Subcutaneous adipose tissue (tissue), 4 donors: Measurements from ENCODE around the gene SYNCRIP. TPM values are rescaled to one million over a fixed set of nuclear protein-coding genes. Genes with fewer than 3 reads are reported as not detected.

Source experiments
- total RNA-seq, 4 donors: library from RNA; depleted of rRNA; stranded (reverse); fragments of >200 nt; gene quantifications; one replicate each; pipeline ENCODE4 v1.1.0, GENCODE V29; 2016
- TF ChIP-seq, protein P1 (sequence below): fragments of 450-650 bp; IDR thresholded peaks from one replicate; pipeline ENCODE4 v1.5.1; 2016; ENCODE audit warnings: low read depth, mild to moderate bottlenecking, control low read depth, antibody characterized with exemption, moderate library complexity

SYNCRIP gene
- total RNA-seq, 4 donors from 2014 or later = 54.6 to 84.3 (median 57.6) TPM

GRCh38 chr6:85660181-85660611, 17.5 kb upstream of the SYNCRIP start:
- TF ChIP-seq, protein P1, sequence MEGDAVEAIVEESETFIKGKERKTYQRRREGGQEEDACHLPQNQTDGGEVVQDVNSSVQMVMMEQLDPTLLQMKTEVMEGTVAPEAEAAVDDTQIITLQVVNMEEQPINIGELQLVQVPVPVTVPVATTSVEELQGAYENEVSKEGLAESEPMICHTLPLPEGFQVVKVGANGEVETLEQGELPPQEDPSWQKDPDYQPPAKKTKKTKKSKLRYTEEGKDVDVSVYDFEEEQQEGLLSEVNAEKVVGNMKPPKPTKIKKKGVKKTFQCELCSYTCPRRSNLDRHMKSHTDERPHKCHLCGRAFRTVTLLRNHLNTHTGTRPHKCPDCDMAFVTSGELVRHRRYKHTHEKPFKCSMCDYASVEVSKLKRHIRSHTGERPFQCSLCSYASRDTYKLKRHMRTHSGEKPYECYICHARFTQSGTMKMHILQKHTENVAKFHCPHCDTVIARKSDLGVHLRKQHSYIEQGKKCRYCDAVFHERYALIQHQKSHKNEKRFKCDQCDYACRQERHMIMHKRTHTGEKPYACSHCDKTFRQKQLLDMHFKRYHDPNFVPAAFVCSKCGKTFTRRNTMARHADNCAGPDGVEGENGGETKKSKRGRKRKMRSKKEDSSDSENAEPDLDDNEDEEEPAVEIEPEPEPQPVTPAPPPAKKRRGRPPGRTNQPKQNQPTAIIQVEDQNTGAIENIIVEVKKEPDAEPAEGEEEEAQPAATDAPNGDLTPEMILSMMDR = no peak

GRCh38 chr6:85650606-85651005, 7.9 kb upstream of the SYNCRIP start:
- TF ChIP-seq, protein P1 = no peak

GRCh38 chr6:85644279-85644762, 1.6 kb upstream of the SYNCRIP start:
- TF ChIP-seq, protein P1 = no peak

DNA sequence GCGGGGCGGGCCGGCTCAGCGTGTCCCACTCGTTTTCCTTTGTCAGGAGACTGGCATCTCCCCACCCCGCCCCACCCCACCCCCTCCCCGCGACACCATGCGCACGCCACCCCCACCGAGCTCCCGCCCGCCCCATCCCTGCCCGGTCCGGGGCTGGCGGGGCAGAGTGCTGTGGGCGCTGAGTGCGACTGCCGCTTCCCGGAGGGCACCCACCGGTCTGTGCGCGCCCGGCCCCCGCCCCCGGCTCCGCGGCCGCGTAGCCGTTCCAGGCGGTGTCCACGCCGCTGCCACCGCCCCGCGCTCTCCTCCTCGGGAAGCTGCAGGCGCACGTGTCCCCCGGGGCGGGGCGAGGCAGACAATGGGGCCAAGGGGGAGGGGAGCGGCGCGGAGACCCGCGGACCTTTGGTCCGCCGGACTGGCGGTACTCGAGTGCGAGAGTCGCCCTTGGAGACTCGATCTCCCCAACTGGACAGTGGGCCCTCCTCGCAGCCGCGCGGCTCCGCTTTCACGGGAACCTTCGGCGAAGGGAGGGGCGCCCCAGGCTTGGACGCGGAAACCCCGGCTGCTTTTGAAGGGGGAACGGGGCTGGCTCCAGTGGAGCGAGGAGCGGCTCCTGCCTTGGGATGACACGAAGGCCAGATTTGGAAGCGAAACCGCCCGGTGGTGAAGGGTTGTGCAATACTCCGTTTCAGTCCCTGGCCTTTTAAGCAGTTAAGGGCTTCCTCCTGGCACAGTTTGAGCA, 1.0 kb upstream of the SYNCRIP start:
- TF ChIP-seq, protein P1 = no peak

DNA sequence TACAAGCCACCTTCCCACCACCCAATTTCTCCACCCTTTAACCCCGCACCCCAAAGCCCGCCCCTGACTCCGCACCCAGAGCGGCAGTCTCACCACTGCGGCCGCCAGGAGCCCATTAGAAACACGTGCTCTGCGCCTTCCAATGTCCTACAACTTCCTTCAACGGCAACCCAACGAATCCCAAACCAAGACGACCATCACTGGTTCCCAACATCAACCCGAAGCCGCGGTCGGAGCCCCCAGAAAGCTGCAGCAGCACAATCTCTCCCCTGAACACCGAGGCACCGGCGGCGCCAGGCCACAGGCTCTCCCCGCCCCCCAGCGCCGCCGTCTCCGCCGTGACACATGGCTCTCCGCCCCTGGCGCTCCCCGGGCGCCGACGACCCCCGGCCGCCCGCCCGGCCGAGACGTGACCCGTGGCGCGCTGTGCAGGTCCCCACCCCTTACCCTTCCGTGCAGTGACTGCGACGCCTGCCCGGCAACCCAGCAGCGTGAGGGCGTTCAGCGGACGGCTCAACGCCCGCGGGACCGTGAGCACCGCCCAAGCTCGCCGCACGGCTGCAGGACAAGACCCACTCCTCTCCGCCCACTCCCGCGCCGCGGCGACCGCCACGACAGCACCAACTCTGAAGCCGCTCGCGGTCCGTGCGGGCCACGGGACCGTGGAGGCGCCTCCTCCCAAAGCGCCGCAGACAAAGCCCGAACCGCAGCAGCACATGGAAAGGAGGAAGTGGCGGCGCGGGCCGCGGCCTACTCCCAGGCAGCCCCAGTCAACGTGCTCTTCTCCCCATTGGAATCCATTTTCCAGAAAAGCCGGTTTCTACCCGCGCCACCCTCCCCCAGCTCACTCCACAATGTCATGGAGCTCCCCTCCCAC, 551 bp downstream of the SYNCRIP start:
- TF ChIP-seq, protein P1 = no peak

DNA sequence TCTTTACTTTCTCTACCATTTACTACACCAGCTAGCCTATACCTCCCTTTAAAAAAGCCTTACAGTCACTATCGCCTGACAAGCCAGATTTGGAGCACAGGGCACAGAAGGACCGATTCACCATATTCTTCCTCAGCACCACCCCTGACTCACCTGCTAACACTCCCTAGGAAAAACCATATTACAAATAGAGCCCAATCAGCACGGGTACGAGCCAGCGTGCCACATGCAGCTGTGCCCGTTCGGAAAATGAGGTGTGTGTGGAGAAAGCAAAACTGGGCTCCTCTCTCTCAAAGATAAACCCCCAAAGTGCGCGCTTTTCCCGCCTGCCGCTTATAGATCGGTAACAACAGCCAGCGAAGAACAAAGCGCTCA, 1.2 kb downstream of the SYNCRIP start:
- TF ChIP-seq, protein P1 = no peak

DNA sequence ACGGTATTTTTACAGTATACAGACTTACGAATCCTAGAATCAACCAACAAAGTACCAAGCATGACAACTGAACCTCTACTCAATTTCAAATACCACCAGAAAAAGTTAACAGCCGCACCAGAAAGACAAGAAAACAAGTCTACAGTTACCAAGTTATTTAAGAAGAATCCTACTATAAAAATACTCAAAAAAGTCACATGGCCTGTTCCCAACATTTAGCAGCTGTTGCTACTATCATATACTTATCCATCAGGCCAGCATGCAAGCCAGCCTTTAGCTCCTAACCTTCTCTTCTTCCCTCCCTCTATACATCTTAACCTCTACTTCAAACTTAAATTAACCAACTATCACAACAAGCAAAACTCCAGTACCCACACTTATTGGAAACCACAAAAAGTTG, 1.9 kb downstream of the SYNCRIP start:
- TF ChIP-seq, protein P1 = no peak
